NCI-H1417 treated with DMSO at 0.1 percent for 48 hours (cell line): Measurements from ENCODE around the gene ASPN.

Experiments
- DNase-seq: peaks from one replicate; lab custom pipeline; 2025; lab: John Stamatoyannopoulos, UW

Gene ASPN

DNA sequence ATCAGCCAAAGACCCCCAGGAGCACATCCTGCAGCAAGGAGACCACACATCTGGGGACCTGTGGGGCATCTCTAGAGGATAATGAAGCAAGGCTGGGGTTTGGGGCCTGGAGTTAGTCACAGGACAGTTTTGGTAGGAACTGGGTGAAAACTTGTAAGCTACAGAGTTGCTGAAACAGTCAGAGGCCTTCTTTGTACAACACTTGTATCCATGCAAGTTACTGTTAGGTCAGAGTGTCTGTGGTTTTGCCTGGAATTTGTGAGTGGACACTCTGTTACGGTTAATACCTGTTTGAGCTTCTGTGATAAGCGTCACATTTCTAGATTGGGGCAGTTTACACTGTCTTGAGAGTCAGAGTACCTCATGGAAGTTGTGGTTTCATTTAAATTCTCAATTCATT, 22.6 kb upstream of the ASPN start:
- no peak for DNase-seq

DNA sequence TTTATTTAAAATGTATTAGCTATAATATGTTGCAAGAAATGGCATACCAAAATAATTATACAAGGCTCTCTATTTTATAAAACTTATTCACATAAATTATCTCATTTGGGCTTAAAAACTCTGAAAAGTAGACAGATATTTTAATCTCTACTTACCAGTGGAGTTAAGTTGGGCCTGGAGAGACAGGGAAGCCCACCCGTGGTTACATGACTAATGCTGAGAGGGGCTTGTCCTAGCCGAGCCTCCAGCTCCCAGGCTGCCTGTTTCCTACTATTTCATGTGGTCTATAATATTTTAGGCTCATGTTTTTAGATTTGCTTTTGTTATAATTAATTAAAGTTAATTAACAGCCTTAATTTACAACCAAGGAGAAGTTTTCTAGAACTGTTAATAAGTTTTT, 20.9 kb upstream of the ASPN start:
- DNase-seq = no peak

DNA sequence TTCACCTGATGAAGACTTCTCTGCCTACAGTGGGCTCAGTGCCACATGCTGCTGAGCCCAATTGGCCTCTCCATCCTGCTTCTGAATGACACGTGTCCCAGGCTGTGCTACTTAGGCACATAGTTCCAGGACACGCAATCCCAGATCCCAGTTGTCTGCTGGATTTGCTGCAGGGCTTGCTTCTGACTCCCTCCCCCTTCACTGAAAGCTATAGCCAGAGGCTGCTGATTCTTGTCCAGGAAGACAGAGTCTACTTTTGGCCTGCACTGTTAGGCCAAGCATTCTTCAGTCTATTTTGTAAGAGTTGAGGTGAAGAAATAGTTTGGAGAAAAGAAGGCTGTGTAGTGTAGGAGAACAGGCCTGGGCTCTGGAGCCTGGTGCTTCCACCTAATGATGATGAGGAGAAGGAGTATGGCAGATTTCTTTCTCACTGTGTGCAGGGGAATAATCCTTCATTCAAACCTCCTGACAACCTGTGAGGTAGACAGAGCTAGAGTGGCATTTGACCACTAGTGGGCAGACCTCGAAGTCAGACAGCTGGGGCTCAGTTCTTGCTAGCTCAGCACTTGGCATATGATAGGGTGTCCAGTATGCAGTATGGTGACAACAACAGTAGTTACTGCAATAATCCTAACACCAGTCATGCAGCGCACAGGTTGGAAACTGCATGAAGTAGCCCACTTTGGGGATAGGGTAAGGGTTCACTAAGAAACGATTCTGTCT, 19.5 kb upstream of the ASPN start:
- DNase-seq = no peak

DNA sequence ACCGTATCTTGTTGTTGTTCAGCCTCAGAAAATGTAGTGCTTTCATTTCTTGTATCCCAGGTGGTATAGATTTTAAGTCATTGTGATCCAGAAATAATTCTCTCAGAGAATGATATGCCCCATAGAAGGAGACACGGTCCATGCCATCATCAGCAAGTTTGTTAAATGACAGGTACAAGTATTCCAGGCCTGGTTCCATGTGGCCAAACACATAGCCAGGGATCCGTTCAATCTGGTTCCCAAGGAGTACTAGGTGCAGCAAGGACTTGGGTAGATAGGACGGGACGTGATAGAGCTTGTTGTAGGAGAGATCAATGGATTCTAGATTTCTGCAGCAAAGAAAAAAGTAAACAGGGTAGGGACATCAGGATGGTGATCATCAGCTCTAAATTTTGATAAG, 18.4 kb upstream of the ASPN start:
- DNase-seq = no peak

DNA sequence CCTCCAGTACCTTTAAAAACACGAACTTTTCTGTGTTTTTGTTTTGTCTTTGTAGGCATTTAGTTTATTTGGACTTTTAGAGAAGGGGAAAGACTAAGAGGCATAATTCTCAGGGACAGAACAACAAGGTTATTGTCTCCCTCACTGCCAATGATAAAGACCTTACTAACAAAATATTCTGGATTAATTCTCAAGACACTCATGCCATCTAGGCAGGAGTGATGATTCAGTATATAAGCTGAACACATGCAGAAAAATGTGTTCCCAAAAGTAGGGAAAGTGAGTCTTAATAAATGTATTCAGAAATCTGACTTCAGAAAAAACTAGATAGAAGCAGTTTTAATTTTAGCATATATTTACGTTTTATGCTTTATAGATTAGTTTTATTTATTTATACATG, 17.4 kb upstream of the ASPN start:
- DNase-seq = no peak

DNA sequence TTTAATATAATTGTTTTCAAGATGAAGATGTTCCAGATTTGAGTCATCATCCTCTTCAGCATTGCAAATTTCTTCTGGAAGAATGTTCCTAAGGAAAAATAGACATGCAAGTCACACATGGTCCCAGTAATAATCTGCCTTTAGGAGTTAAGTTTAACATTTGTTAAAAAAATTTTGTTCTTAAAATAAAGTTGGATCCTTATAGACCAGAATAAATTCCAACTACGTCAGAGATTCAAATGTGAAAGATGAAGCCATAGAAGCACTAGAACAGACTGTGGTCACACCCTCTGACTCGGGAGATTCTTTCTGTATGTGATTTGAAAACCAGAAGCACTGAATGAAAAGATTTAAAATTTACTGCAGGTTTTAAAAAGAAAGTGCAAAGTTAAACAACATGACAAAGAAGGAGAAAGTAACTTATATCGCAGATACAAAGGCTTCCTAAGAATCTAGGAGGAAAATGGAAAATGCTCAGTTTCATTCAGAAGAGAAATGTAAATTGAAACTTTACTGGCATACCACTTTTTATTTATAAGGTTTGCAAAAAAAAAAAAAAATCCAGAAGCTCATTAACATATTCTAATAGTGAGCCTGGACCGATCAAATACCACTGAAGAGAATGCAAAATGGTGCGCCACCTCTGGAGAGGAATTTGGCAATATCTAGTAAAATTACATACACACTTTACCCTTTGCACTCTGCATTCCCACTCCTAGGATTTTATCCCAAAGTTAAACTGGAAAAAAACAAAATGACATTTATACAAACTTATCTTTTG, 14.3 kb upstream of the ASPN start:
- DNase-seq = no peak

DNA sequence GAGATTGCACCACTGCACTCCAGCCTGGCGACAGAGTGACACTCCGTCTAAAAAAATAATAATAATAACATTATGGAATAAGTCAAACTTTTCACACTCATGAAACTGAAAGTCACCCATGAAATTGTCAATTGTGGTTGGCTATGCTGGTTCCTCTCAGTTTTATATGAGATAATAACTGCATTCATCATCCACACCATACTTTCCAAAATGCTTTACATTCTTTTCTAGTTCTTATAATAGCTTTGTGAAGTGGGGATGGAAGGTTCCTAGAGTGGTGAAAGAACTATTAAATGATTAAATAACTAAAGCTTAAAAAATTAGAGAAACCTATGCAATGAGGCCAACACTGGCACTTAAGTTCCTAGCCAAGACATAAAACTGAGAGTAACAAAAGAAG, 12.6 kb upstream of the ASPN start:
- no peak for DNase-seq

DNA sequence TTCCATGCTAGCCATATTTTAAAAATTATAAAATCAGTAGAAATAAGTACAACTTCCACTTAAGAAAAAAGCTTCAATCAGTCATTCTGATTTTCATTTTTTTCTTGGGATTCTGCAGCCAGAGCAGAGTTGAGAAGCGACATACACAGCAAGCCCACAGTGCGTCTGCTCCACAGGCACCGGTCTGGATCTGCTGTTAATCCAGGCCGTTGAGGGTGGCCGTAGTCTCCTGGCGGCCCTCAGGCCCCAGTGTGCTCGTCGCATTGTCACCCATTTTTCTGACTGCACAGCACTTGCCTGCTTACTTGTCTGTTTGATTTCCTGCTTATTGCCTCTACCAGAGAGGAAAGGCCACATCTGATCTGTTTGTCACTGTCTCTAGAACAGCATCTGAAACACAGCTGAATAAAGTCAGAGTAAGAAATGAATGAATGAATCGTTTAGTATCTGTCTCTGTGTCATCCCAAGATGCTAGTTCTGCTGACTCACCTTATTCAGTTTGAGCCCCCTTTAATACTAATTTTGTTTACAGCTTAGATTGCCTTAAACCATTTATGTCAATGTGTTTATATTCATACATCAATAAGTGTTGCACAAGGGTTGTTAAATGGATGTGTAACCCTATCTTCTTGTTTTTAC, 11.6 kb upstream of the ASPN start:
- DNase-seq = no peak

DNA sequence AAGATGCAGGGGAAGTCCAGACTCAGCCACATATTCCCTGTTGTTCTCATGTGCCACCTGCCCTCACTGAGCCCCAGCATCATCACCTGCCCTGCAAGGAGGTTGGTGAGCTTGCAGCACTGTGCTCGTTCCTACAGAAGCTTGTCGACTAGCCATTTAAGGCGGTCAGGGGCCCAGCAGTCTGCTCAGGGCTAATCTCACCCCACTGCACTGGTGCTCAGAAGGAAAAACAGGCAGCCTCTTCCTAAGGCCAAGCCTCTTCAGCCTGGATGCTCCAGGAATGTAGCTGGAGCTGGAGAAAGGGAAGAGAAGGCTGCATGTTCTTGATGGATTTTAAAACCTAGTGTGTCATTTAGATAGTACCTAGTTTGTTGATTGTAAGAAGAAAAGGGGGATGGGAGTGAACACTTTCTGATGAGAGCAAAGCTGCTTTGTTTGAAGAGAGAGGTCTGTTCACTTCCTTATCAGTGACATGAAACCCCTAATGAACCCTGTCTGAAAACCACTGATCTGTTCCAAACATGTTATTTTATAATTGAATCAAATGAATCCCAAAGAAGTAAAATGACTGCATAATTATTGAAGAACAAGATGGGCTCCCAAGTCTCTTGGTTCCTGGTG, 10.6 kb upstream of the ASPN start:
- DNase-seq = no peak

DNA sequence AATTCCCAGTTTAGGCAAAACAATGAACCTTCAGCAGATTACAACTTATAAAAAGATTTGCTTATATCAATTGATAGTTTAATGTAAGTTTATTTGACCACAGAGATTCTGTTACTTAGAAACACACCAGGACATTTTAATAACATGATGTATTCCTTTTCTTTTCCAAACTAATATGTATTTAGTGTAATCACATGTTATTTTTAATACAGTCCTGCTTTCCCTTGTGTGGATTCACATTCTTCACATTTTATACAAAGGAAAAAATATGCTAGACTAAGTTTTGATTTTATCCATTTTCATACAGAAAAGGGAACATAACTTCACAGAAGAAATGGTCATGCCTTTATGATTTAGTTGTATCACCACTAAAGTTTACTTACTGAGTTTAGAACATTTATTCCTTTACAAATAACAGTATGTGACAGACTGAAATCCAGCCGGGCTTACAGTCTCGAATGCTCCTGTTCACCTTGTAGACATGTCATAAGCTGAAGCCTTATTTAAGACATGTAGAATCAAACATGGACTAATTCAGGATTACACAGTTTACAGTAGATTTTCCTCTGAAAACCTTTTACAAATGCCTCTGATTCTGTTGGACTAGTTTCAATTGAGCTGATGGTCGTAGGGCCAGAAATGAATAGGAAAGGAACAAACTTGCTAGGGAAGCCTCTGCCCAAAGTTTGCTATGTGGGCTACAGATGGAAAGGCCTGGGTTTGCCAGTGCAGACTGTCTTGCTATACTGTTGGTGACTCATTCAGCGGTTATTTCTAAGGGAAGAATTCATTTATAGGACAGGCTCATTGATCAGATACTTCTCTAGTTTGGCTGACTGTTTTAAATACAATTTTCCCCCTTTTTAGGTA, 6.6 kb upstream of the ASPN start:
- no peak for DNase-seq

DNA sequence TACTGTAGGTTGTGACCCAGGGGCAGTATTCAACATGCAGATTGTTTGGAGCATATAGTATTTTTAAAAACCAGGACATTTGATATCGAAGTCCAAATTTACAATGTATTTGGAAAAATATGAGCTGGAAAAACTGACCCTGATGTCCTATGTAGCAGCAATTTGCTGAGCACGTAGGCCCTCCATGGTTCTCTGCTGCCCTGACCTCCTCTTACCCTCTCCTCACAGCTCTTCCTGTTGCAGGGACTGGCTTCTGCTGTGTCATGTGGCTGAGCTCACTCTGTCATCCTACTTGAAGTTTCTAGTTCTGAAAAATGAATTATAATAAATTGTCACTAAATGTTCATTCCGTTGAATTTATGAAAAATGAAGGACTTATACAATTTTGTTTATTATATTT, 4.1 kb upstream of the ASPN start:
- DNase-seq = no peak

DNA sequence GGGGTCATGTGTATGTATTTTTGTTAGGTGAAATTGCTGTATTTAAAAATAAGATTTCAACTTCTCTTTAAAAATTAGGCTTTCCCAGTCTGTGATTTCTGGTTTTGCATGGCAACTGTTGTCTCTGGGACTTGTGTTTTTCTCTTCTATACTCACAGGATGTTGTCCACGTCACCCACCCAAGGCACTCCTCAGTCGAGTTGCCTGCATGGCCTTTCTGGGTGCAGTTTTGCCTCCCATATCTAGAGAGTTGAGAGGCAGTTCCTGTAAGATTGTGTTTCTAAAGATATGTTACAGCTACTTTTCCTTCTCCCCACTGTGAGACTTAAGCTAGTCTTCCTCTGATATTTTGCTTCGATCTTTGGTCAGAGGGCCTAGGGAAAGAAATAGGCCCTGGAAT, 2.3 kb upstream of the ASPN start:
- DNase-seq = no peak

DNA sequence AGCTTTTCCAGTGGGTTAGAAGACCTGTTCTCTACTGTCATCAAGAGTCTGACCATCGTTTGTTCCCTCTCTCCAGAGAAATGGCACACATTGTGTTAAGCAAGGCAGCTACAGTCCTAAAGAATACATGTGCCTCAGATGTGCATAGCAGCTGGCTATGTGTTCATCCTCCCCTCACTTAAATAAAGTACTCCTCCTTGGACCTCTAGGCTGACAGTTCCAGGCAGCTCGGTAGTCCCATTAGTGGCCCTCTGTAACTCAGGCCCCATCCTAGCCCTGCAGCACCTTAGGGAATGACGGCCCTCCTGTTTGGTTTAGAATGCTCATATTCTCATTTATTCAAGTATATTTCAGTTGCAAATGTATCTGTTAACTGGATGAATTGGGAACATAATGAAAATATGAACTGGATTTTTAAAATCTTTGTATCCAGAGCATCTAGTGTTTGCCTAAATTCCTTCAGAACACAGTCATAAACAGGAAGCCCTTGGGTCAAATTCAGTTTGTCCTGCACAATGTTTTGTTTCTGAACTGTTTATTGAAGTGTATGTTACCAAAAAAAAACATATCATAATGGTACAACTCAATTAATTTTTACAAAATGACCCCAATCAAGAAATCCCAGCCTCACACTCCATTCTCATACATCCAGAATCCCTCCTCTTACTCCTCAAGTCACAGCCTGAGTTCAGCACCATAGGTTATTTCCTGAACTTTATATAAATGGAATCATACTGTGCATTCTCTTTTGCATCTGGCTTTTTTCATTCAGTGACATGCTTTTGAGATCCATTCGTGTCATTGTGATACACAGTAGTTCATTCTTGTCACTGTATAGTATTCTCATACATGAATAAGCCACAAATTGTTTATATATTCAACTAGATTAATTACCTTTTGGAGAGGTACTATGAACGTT, 1.6 kb upstream of the ASPN start:
- no peak for DNase-seq

DNA sequence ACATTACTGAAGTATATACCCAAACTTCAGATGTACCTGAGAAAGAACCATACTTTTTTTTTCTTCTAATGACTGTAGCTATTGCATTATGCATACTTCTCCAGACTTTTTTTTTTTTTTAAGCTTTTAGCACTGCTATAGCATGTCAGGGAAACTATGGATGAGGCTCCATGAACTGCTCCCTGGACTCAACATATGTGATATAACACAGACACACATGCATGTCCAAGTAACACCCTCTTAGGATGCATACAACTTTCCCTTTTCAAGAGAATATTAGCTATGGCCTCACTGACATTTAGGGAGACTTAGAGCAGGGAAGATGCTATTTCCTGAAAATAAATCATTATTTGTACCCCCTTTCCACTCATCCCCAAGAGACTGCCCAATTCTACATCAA, 499 bp upstream of the ASPN start:
- no peak for DNase-seq

DNA sequence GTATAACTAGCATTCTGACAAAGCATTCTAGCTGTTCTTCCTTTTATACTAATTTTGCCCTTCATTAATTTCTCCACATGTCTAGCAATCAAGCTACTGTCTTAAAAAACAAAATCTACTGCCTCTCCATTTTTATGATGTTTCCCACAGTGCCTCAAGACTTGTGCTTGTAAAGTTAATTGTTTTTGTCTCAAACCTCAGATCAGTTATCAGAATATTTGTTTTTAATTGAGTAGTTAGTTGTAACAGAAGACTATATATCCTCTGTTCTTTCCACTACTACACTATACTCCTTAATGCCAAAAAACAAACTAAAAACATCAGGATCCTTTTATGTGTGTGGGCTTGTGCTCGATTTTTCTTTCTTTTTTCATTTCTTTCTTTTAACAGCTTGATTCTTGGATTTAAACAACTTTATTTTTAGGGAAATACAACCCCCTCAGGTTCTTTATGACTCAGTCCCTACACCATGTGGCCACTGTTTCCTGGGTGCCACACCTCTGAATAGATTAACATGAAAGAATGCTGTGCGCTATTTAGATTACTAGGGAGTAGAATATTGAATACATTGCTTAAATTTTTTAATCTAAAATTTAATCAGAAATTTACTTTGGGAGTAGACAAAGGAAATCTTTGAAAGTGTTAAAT, 1.2 kb downstream of the ASPN start:
- DNase-seq = no peak

DNA sequence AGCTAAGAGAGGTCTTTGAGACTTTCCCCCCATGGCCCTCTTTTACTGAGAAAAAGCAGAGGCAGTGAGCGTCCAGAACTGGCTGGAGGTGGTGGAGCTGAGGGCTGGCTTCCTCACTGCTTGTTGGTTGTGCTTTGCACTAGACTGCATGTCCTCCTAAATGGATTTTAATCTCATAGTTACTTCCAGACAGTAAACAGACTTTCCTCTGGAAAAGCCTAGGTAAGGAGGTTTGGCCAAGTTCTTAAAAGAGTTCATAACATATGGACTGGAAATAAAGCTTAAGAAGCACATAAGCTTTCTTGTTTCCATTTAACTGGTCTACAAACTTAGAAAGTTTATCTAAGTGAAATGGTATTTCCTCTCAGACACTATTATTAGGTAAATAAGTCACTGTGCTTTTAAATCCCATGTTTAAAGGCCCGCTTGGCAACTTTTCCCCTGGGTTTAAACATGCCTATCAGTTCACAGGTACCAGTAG, 2.0 kb downstream of the ASPN start:
- DNase-seq = no peak

DNA sequence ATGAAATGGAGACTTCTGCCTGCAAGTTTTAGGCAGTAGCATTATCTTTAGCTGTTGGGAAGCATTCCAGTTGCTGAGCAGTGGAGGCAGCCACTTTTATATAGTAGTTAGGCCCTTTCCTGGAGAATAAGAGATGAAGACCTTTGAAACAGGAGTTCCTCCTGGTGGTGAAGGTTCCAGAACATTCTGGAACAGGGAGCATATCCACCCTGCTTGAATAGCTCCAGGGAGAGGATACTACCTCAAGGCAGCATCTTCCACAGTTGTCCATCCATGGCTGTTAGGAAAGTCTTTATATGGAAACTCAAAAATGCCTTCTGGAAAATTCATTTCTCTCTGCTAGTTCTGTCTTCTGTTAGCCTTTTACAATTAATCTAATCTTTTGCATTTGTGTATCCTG, 3.0 kb downstream of the ASPN start:
- DNase-seq = no peak

DNA sequence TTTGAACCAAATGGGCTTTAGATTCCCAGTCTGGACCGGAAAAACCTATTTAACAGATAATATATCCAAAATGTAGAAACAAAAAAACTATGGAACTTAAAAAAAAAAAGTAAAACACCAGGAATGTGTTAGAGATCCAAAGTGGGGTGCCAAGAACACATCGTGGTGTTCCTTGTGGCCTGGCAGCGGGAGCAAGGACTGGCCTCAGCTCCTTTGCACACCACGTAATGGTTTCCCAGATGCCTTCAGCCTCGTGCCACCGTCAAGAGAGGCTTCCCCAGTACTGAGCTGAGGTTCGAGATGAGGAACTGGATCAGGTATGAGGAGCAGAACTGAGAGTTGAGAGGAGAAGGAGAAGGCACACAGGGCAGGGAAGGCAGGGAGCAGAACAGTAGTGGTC, 3.5 kb downstream of the ASPN start:
- no peak for DNase-seq

DNA sequence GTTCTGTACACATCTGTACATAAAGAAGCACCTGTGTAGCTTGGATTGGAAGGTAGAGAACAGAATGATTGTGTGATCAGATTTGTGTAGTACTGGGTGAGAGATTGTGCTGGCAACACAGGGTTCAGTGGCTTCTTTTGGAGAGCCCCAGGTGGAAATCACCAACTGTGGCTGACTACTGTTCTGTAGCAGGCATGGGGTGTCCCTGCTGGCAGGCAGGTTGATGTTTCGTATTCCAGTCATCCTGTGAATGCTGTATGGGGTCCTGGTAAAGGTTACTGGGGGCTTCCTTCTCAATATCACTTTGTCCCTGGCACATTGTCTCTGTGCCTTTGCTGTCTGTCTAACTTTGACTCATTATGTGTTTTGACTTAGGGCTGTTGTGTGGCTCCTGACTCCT, 5.3 kb downstream of the ASPN start:
- DNase-seq = no peak

DNA sequence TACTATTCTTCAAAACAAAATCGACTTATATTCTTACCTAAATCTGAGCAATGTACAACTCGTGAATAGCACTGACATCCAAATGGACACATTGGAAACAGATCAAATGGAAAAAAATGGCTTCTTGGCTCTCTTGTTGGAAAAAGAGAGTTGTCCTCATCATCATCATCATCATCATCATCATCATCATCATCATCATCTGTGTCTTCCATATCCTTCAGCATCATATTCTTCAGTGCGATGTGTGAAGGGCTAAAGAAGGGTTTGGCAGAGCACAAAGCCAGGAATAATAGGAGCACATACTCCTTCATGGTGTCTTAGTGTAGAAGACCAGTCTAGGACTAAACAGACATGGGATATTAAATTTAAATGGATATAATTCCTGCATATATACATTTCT, 7.7 kb downstream of the ASPN start:
- no peak for DNase-seq
